Activated CD4-positive, CD25-positive, alpha-beta regulatory T cell treated with anti-CD3 and anti-CD28 coated beads, Interleukin-2, amount 50 U/mL, for 16 hours (primary cell): ENCODE data around the gene GP9.
"Not testable (repeated sequence)": the region's sequence is repeated elsewhere in the genome, so short reads cannot be mapped to it uniquely, and the experiment has no call there.

Source experiments
- DNase-seq: peaks from one replicate; pipeline ENCODE4 v3.0.0-alpha.2; 2020; ENCODE audit warnings: low read depth, low spot score

GP9 gene

DNA sequence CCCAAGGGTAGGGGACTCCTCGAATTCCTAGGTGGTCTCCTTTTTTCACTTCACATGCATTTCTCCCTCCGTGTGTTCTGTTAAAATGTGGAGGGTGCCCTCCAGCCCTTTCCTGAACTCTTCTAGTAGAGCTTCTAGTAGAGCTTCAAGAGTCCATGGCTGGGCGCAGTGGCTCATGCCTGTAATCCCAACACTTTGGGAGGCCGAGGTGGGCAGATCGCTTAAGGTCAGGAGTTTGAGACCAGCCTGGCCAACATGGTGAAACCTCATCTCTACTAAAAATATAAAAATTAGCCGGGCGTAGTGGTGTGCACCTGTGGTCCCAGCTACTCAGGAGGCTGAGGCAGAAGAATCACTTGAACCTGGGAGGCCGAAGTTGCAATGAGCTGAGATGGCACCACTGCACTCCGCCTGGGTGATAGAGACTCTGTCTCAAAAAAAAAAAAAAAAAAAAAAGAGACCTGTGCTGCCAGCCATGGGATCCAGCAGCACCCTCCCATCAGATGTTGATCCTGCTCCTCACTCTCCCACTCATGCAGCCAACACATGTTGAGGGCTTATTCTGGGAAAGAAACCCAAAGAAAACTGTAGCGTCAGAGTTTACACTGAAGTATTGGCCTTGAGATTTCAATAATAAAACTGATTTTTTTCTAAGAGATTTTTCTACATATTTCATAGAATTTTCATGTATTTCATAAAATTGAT lies 50.6 kb downstream of the GP9 start:
- DNase-seq: not testable (repeated sequence)
